Measurements from ENCODE around the gene AP3D1.
"Not testable (repeated sequence)": the region's sequence is repeated elsewhere in the genome, so short reads cannot be mapped to it uniquely, and the experiment has no call there.

Gene AP3D1

DNA sequence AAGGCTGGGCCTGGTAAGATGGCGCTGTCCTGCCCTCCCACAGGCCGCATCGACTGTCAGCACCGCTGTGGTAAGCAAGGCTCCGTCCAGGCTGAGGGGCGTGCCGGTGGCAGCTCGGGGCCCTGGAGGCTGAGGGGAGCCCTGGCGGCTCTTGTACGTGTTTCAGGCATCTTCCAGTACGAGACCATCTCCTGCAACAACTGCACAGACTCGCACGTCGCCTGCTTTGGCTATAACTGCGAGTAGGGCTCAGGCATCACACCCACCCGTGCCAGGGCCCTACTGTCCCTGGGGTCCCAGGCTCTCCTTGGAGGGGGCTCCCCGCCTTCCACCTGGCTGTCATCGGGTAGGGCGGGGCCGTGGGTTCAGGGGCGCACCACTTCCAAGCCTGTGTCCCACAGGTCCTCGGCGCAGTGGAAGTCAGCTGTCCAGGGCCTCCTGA, 53.5 kb downstream of the AP3D1 start:
- Histone ChIP-seq H3K36me3 (peaks cover 40% of the 10 kb centered on the region), H3K4me1 (ENCODE audit: control insufficient read depth in 1 of 2, insufficient read depth in 1 of 2, low read depth in 1 of 2, low read length in 1 of 2) (peaks cover 36 to 40% of the 10 kb centered on the region in 2 experiments), H3K27ac (peak overlapping the region; percentile 100), H3K27me3 (no peaks in the 10 kb centered on the region), H3K9me3 (no peaks in the 10 kb centered on the region), H3K4me3 (ENCODE audit: low read depth in 1 of 2, low read length in 1 of 2) (no peak overlapping the region)
- TF ChIP-seq, protein P1, sequence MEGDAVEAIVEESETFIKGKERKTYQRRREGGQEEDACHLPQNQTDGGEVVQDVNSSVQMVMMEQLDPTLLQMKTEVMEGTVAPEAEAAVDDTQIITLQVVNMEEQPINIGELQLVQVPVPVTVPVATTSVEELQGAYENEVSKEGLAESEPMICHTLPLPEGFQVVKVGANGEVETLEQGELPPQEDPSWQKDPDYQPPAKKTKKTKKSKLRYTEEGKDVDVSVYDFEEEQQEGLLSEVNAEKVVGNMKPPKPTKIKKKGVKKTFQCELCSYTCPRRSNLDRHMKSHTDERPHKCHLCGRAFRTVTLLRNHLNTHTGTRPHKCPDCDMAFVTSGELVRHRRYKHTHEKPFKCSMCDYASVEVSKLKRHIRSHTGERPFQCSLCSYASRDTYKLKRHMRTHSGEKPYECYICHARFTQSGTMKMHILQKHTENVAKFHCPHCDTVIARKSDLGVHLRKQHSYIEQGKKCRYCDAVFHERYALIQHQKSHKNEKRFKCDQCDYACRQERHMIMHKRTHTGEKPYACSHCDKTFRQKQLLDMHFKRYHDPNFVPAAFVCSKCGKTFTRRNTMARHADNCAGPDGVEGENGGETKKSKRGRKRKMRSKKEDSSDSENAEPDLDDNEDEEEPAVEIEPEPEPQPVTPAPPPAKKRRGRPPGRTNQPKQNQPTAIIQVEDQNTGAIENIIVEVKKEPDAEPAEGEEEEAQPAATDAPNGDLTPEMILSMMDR (IDR thresholded peaks at IDR 0.05), result no peak

DNA sequence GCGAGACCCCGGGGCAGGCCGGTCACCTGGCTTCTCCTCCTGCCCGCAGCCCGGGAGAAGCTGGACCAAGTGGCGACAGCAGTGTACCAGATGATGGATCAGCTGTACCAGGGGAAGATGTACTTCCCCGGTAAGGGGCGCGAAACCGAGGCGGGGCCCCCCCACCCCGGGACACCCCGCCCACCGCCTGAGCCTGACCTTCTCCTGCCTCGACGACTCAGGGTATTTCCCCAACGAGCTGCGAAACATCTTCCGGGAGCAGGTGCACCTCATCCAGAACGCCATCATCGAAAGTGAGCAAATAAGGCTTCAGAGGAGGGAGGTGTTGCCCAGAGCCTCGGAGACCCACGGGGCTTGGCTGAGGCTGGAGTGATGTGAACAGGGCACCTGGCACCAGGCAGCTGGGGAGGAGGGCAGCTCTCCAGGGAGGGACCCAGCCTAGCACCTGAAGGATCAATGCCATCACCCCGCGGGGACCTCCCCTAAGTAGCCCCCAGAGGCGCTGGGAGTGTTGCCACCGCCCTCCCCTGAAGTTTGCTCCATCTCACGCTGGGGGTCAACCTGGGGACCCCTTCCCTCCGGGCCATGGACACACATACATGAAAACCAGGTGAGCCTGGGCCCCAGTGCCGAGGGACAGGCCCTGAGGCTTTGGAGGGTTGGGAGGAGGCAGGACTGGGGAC, 54.0 kb downstream of the AP3D1 start:
- peak overlapping the region; percentile 100 for H3K27ac ChIP-seq
- no peaks in the 10 kb centered on the region for H3K9me3 ChIP-seq
- H3K4me3 ChIP-seq (ENCODE audit: low read depth in 1 of 2, low read length in 1 of 2), result peak overlapping the region; percentile 62 to 98
- H3K27me3 ChIP-seq, result no peaks in the 10 kb centered on the region
- H3K36me3 ChIP-seq, result peaks cover 39% of the 10 kb centered on the region
- TF ChIP-seq, protein P1 (IDR thresholded peaks at IDR 0.05), result no peak
- peaks cover 41 to 45% of the 10 kb centered on the region in 2 experiments for H3K4me1 ChIP-seq (ENCODE audit: control insufficient read depth in 1 of 2, insufficient read depth in 1 of 2, low read depth in 1 of 2, low read length in 1 of 2)

- H3K27me3 ChIP-seq, result no peaks in the 10 kb centered on the region
- H3K36me3 ChIP-seq, result peaks cover 32% of the 10 kb centered on the region
- H3K9me3 ChIP-seq, result no peaks in the 10 kb centered on the region
- peak within 1 kb of the TSS; percentile 100 for H3K27ac ChIP-seq
- H3K4me1 ChIP-seq (ENCODE audit: control insufficient read depth in 1 of 2, insufficient read depth in 1 of 2, low read depth in 1 of 2, low read length in 1 of 2), result peaks cover 48 to 51% of the 10 kb centered on the region in 2 experiments
- TF ChIP-seq, protein P1 (IDR thresholded peaks at IDR 0.05), result peak; percentile 98
- peak within 1 kb of the TSS; percentile 92 to 98 for H3K4me3 ChIP-seq (ENCODE audit: low read depth in 1 of 2, low read length in 1 of 2)
Measured at GRCh38 chr19:2096480-2097202, 54.7 kb downstream of the AP3D1 start, which contains the start of gene IZUMO4. Gene IZUMO4, plus strand, starts transcription at chr19:2096915. Its CDS starts 31 bp downstream, at chr19:2096946.

GRCh38 chr19:2096034-2096479, 55.3 kb downstream of the AP3D1 start, which contains the start of gene MOB3A:
Gene MOB3A, minus strand, starts transcription at chr19:2096326. Its CDS starts 17,766 bp downstream, at chr19:2078560.
- TF ChIP-seq, protein P1 (IDR thresholded peaks at IDR 0.05), result peak; percentile 57
- Histone ChIP-seq H3K9me3 (no peaks in the 10 kb centered on the region), H3K36me3 (peaks cover 26% of the 10 kb centered on the region), H3K27me3 (no peaks in the 10 kb centered on the region), H3K27ac (peak within 1 kb of the TSS; percentile 100), H3K4me1 (ENCODE audit: control insufficient read depth in 1 of 2, insufficient read depth in 1 of 2, low read depth in 1 of 2, low read length in 1 of 2) (peaks cover 53 to 57% of the 10 kb centered on the region in 2 experiments), H3K4me3 (ENCODE audit: low read depth in 1 of 2, low read length in 1 of 2) (peak within 1 kb of the TSS; percentile 92 to 98)

- Histone ChIP-seq H3K27ac (peak overlapping the region; percentile 100), H3K4me1 (ENCODE audit: control insufficient read depth in 1 of 2, insufficient read depth in 1 of 2, low read depth in 1 of 2, low read length in 1 of 2) (peaks cover 85 to 87% of the 10 kb centered on the region in 2 experiments), H3K4me3 (ENCODE audit: low read depth in 1 of 2, low read length in 1 of 2) (peak overlapping the region; percentile 92 to 98), H3K36me3 (peaks cover 13% of the 10 kb centered on the region)
- H3K27me3 ChIP-seq, H3K9me3 ChIP-seq: not testable (repeated sequence)
Measured at GRCh38 chr19:2091926-2092525, 59.3 kb downstream of the AP3D1 start.
